Measurements from ENCODE around the gene AJAP1.
A peak's percentile ranks its signal among the peaks of the same experiment; 100 is the strongest.

The AJAP1 gene

DNA sequence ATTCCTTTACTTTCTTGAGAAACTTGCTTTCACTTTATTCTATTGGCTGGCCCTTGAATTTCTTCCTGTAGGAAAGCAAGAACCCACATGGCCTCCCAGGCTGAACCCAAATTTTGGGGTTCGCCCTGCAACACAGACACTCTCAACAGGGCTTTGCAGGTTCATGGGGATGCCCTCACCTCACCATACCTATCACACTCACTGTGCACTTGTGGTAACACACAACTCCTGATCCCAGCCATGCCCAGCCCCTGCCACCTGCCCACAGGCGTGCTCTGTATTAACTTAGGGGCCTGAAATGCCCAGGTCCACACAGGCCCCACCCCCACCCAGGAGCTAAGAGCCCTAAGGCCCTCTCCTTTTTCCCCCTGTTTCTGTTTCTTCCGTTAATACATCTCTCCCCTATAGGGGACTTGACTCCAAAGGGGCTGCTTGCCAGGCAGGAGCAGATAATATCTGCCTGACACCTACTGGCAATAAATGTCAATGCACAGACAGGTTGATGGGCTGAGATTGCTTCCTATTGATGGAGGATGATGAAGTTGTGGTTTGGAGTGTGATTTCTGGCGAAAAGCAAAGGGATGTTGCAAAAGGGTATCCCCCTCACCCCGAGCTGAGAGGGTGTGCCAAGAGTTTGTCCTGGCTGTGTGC is 171.5 kb downstream of the AJAP1 start:
- peak; percentile 2 for DNase-seq (ENCODE audit: low read depth, low spot score)

DNA sequence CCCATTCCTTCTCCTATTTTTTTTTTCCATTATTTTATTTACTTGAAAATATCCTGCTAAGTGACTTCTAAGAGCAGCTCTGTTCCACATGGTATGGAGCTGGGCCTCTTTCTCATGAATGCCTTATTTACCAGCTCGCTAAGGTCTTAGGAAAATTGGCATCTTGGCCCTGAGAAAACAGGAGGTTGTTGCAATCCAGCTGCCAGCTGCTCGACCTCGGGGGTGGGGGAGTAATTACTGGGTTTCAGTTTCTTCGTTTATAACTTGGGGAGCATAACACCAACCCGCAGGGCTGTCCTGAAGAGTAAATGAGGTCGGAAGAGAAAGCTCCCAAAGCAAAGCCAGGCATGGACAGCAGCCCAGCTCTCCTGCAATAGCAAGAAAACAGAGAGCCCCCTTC is 176.3 kb downstream of the AJAP1 start:
- no peak for DNase-seq (ENCODE audit: low read depth, low spot score)

- no peak for DNase-seq (ENCODE audit: low read depth, low spot score)
Measured at GRCh38 chr1:4836574-4836973, 182.2 kb downstream of the AJAP1 start.

DNA sequence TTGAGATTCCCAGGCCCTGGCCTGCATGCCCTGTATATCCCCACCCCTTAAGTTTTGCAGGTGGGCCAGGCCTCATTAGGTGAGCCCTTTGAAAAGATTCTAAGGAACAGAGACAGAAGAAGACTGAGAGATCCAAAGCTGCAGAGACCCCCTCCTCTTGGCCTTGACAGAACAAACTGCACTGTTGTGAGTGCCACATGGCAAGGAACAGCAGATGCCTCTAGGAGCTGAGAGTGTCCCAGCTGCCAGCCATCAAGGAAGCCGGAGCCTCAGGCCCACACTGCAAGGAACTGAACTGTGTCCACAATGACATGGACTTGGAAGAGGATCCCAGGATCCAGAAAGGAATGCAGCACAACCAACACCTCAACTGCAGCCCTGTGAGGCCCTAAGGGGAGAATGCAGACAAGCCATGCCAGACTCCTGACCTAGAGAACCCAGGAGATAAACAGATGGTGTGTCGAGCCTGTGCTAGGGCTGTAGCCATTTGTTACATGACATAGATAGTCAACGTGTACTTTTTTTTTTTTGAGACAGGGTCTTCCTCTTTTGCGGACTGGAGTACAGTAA is 182.7 kb downstream of the AJAP1 start:
- no peak for DNase-seq (ENCODE audit: low read depth, low spot score)

- DNase-seq (ENCODE audit: low read depth, low spot score) = no peak
Measured at GRCh38 chr1:4837752-4838151, 183.3 kb downstream of the AJAP1 start.

- no peak for DNase-seq (ENCODE audit: low read depth, low spot score)
Measured at GRCh38 chr1:4838231-4838630, 183.8 kb downstream of the AJAP1 start.
